ENCODE results near the gene LRIG1.

The LRIG1 gene

DNA sequence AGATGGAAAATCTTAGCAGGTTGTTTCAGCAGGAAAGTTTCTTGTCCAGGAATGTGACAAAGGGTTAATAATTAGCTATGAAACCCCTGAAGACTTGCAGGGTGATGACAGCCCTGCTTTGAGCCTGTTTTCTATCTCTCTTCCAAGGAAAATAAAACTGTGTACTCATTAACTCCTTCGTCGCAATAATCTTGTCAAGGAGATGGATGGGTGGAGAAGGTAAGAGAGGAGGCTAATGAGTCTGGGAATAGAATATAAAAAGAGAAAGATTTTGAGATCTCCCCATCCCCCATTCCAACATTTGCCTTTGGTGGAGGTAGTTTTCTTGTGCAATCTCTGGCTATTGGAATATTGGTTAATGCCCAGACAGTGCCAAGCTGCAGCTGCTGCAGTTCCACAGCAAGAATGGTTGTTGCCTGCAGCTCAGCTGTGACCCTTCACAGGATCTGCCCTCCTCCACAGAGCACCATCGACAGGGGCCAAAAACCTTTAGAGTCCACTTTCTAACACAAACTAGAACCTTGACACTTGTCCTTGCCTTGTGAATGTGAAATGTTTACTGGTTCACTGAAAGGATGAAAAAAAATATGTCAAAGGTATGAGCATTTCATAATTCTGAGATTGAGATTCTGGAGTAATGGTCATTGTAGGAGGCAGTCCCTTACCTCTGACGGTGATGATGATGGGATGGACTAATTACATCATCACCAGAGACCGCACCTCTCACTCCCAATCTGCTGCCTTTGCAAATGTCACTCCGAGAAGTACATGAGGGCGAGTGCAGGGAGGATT is 4.2 kb upstream of the LRIG1 start:
- TF ChIP-seq, protein P1, sequence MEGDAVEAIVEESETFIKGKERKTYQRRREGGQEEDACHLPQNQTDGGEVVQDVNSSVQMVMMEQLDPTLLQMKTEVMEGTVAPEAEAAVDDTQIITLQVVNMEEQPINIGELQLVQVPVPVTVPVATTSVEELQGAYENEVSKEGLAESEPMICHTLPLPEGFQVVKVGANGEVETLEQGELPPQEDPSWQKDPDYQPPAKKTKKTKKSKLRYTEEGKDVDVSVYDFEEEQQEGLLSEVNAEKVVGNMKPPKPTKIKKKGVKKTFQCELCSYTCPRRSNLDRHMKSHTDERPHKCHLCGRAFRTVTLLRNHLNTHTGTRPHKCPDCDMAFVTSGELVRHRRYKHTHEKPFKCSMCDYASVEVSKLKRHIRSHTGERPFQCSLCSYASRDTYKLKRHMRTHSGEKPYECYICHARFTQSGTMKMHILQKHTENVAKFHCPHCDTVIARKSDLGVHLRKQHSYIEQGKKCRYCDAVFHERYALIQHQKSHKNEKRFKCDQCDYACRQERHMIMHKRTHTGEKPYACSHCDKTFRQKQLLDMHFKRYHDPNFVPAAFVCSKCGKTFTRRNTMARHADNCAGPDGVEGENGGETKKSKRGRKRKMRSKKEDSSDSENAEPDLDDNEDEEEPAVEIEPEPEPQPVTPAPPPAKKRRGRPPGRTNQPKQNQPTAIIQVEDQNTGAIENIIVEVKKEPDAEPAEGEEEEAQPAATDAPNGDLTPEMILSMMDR (IDR thresholded peaks at IDR 0.05) = no peak
- no peak overlapping the region for H3K27ac ChIP-seq
- no peak for DNase-seq (ENCODE audit: low spot score)
- no peak overlapping the region for H3K4me3 ChIP-seq

DNA sequence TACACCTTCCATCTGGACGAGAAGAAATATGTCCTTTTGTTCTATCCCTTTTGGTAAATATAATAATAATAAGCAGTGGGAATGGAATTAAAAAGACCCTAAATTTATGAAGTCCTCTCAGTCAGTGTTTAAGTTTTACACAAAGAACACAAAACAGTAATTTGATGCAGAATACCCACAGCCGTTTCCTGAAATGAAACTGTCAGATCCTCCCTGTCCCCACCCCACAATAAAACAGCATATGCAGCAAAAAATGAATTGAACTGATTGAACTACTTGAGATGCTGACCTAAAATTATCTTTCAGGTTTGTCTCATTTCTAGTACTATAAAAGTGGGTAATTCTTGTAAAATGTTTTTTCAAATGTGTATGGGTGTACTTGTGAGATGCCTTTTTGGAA is 2.2 kb upstream of the LRIG1 start:
- Histone ChIP-seq H3K4me3 (no peak overlapping the region), H3K27ac (no peak overlapping the region)
- TF ChIP-seq, protein P1 (IDR thresholded peaks at IDR 0.05) = no peak
- no peak for DNase-seq (ENCODE audit: low spot score)

DNA sequence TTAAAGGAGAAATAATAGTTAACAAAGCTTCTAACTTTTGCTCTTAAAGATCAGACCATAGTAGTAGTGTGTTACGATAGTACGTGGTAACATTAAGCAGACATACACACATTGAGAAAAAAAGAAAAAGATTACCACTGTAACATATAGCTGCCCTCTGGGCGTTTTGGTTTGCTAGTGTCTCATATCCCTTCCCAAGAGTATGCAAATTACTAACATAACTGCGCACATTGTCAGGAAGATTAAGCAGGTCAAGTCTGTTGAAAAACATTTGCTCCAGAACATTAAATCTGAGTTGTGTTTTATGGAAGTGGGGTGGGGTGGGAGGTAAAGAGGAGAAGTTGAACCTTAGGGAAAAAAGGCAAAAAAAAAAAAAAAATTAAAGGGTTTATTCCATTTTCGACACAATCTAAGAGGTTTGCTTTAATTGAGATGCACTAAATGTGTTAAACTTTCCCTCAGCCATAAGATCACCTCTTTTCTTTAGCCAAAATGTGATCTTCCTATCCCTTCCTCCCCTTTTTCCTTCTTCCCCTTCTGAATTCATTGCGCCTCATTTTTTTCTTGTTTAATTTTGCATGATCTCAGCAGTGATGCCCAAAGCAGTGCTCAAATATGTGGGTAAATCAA is 1.5 kb upstream of the LRIG1 start:
- Histone ChIP-seq H3K27ac (no peak overlapping the region), H3K4me3 (no peak overlapping the region)
- no peak for DNase-seq (ENCODE audit: low spot score)
- TF ChIP-seq, protein P1 (IDR thresholded peaks at IDR 0.05) = no peak

DNA sequence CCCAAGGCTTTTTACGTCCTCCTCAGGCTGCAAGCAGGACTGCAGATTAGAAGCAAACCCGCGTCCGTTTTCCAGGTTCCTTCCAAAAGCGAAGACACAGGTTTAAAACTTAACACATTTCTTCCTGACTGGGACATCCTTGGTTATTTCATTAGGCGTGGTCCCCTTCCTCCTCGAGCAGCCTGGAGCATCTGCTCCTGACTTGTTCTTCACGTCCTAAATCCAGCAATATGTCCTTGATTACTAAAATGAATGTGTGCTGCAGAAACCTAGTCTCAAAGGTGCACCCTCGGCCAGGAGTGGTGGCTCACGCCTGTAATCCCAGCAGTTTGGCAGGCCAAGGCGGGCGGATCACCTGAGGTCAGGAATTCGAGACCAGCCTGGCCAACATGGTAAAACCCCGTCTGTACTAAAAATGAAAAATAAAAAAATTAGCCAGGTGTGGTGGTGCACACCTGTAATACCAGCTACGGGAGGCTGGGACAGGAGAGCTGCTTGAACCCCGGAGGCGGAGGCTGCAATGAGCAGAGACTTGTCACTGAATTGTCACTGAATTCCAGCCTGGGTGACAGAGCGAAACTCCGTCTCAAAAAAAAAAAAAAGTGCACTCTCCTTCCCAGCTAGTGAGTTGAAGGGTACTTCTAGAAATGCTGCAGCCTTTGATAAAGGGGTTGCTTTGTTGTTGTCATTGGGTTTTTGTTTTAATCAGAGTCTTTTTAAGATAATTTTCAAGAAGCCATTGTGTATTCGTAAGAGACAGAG is 842 bp upstream of the LRIG1 start:
- no peak for DNase-seq (ENCODE audit: low spot score)
- H3K27ac ChIP-seq = peak overlapping the region in 1 of 2 donors; percentile 95
- H3K4me3 ChIP-seq = peak overlapping the region; percentile 98

DNA sequence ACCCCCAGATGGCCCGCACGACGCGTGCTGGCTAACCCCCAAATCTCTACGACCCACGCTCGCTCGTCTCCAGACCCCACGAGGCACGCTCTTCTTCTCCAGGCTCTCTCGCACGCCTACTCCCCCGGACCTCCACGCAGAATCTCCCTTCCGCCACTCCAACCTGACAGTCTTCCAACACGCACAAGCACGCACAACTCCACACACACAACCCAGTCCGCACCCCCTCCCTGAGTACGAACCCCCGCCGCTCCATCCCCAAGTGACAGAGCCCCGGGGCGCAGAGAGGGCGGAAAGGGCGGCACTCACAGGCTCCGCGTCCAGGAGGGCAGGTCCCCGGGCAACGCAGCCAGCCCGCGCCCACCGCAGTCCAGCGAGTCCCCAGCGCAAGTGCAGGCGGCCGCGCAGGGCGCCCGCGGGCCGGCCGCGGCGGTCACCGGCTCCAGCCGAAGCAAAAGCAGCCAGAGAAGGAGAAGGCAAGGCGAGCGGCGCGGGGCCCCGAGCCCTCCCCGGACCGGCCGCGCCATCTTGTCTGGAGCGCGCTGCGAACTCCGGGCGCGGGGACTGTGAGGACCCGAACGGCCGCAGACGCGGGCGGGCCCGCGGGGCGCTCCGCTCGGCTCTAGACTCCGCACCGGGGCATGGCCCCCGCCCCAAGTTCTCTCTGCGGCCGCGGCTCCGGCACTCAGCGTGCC is 794 bp downstream of the LRIG1 start:
- DNase-seq (ENCODE audit: low spot score) = peak; percentile 79
- TF ChIP-seq, protein P1 (IDR thresholded peaks at IDR 0.05) = no peak
- peak overlapping the region; percentile 95 for H3K27ac ChIP-seq

More for the DNA sequence above, 842 bp upstream of the LRIG1 start:
- TF ChIP-seq, protein P1 (IDR thresholded peaks at IDR 0.05) = no peak

DNA sequence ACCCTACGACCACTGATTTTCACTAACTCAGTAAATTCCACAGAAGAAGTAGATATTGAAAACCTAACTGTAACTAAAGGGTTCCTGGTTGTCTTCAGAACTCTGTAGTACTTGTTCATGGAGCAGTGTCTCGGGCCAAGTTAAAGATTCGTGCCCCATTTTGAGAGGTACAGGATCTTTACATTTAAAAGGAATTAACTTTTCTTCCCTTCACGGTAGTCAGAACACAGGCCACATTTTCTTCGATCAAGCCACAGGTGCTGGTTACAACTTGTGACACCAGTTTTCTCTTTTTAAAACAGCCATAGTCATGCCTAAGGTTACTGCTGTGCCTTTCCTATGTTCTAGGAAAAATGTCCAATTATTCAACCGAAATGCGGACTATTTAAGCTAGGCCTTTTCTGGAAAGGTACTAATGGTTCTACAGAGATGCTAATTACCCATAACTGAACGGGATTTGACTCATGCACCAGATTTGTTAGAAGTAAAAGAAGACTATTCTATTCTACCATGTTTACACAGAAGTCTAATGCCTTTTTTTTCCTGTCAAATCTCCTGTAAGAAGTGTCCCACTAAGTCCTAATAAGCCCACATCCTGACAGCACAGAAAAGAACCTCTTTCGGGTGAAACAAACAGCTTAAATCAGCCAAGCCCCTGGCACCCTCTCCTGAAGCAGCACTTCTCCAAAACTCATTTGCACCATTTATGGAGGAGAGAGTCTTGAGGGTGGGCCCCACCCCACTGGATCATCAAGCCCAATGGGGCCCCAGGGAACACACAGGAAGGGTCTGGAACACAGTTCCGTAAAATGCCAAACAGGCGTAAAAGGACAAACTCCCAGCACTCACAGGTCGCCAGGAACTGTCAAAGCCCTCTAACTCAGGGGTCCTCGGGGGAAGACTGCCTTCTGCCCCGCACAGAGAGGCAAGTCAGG is 1.9 kb downstream of the LRIG1 start:
- no peak for DNase-seq (ENCODE audit: low spot score)
- Histone ChIP-seq H3K27ac (peak overlapping the region; percentile 95), H3K4me3 (peak overlapping the region; percentile 98)
- TF ChIP-seq, protein P1 (IDR thresholded peaks at IDR 0.05) = no peak

More for the DNA sequence above, 794 bp downstream of the LRIG1 start:
- peak overlapping the region; percentile 98 for H3K4me3 ChIP-seq

All from coronary artery (tissue), 2 donors.